GM23248 (cell line): ENCODE data around the gene EMP2. TPM values are rescaled to one million over a fixed set of nuclear protein-coding genes. Genes with fewer than 3 reads are reported as not detected.

Source experiments
- DNase-seq: peaks from one replicate; pipeline ENCODE4 v3.0.0-alpha.2; 2015
- H2AFZ ChIP-seq: fragments of 200-600 bp; sonication (generic); 2 replicates; pipeline ENCODE4 v1.6.1; 2016; ENCODE audit warnings: antibody characterized with exemption
- H3F3A ChIP-seq: fragments of 200-600 bp; sonication (generic); 2 replicates; pipeline ENCODE4 v1.6.1; 2016; ENCODE audit warnings: mild to moderate bottlenecking, antibody characterized with exemption, mixed run types; ENCODE audit not compliant: insufficient read depth
- H3K27ac ChIP-seq: fragments of 200-600 bp; sonication (generic); 2 replicates; pipeline ENCODE4 v1.5.1; 2016; ENCODE audit warnings: mild to moderate bottlenecking
- H3K27me3 ChIP-seq: fragments of 200-600 bp; sonication (generic); replicated peaks from 2 replicates; pipeline ENCODE4 v1.6.1; 2016; ENCODE audit warnings: mild to moderate bottlenecking; ENCODE audit not compliant: insufficient read depth
- H3K36me3 ChIP-seq: fragments of 200-600 bp; sonication (generic); 2 replicates; pipeline ENCODE4 v1.6.1; 2016; ENCODE audit warnings: low read depth, mild to moderate bottlenecking
- H3K4me1 ChIP-seq: fragments of 200-600 bp; sonication (generic); 2 replicates; pipeline ENCODE4 v1.6.1; 2016; ENCODE audit warnings: mild to moderate bottlenecking; ENCODE audit not compliant: insufficient read depth
- H3K4me2 ChIP-seq: fragments of 200-600 bp; sonication (generic); one replicate; pipeline ENCODE4 v1.6.1; 2016; ENCODE audit warnings: mild to moderate bottlenecking; ENCODE audit not compliant: unreplicated experiment
- H3K4me3 ChIP-seq: fragments of 200-600 bp; sonication (generic); 2 replicates; pipeline ENCODE4 v1.5.1; 2016; ENCODE audit warnings: mild to moderate bottlenecking
- H3K79me2 ChIP-seq: fragments of 200-600 bp; sonication (generic); 2 replicates; pipeline ENCODE4 v1.6.1; 2016; ENCODE audit warnings: mild to moderate bottlenecking; ENCODE audit not compliant: insufficient read depth
- H3K9ac ChIP-seq: fragments of 200-600 bp; sonication (generic); 2 replicates; pipeline ENCODE4 v1.6.1; 2016; ENCODE audit warnings: mild to moderate bottlenecking
- H3K9me2 ChIP-seq: fragments of 200-600 bp; sonication (generic); 2 replicates; pipeline ENCODE4 v1.6.1; 2016; ENCODE audit warnings: mixed run types, mild to moderate bottlenecking, moderate library complexity; ENCODE audit not compliant: insufficient read depth
- H3K9me3 ChIP-seq: fragments of 200-600 bp; sonication (generic); one replicate; pipeline ENCODE4 v1.6.1; 2017; ENCODE audit warnings: low read depth
- H4K20me1 ChIP-seq: fragments of 200-600 bp; sonication (generic); 2 replicates; pipeline ENCODE4 v1.6.0; 2016; ENCODE audit not compliant: insufficient read depth
- EZH2 ChIP-seq: fragments of 200-600 bp; sonication (generic); IDR thresholded peaks from 2 replicates; pipeline ENCODE4 v1.6.1; 2018; ENCODE audit warnings: antibody characterized with exemption, mild to moderate bottlenecking; ENCODE audit not compliant: insufficient read depth, poor library complexity, severe bottlenecking
- EZH2phosphoT487 ChIP-seq: fragments of 200-600 bp; sonication (generic); IDR thresholded peaks from 2 replicates; pipeline ENCODE4 v1.6.1; 2018; ENCODE audit warnings: antibody characterized with exemption, moderate library complexity, mild to moderate bottlenecking, low read depth; ENCODE audit not compliant: insufficient read depth
- WGBS, 2 experiments: methylation state at CpG; one replicate each; pipeline ENCODE4 v1.1.6; 2015 to 2017; ENCODE audit warnings: low lambda C conversion rate in 2 of 2, low coverage in 1 of 2; ENCODE audit errors: missing lambda C conversion rate in 2 of 2; 5-methylcytosine and 5-hydroxymethylcytosine counted together
- in situ Hi-C: fragments of 300-500 bp; cut with MboI; formaldehyde crosslinking; loops from 2 replicates; pipeline ENCODE4 v1.15.0; 2020
- polyA plus RNA-seq: library from polyadenylated mRNA; unstranded; fragments of >200 nt; fragmentation: Nextera tagmentation; extraction: Ambion mirVana; gene quantifications from 2 replicates; pipeline ENCODE4 v1.2.1, GENCODE V29; 2016
- total RNA-seq: library from RNA; depleted of rRNA; stranded (reverse); fragments of >200 nt; shearing (Covaris generic); gene quantifications from 2 replicates; pipeline ENCODE4 v1.2.3, GENCODE V29; 2014

EMP2 gene
- total and polyA plus RNA-seq, 2 experiments from 2014 or later, result 26.0 to 73.7 TPM

GRCh38 chr16:10494343-10495030 is 85.9 kb downstream of the EMP2 start:
- H3K4me3 ChIP-seq, result no peak overlapping the region
- TF ChIP-seq EZH2phosphoT487 (no peak), EZH2 (no peak)
- no peaks in the 10 kb centered on the region for H3K27me3 ChIP-seq
- H3F3A ChIP-seq, result no peaks in the 10 kb centered on the region
- no peak overlapping the region for H3K4me2 ChIP-seq
- in situ Hi-C loops, result loop anchor here (25.0 kb wide), 1 partner anchor 232 kb away; no protein-coding TSS in a partner anchor
- H3K9me3 ChIP-seq, result no peaks in the 10 kb centered on the region
- H3K79me2 ChIP-seq, result no peaks in the 10 kb centered on the region
- no peak overlapping the region for H3K27ac ChIP-seq
- WGBS, 2 experiments, result 70 to 71% methylated on average over 5 of the region's 5 CpGs
- H2AFZ ChIP-seq, result no peak overlapping the region
- H3K4me1 ChIP-seq, result peaks cover 7% of the 10 kb centered on the region; the same call in 1 of the 2 replicates
- no peaks in the 10 kb centered on the region for H3K36me3 ChIP-seq
- no peaks in the 10 kb centered on the region for H4K20me1 ChIP-seq
- no peaks in the 10 kb centered on the region for H3K9me2 ChIP-seq
- H3K9ac ChIP-seq, result no peak overlapping the region
- DNase-seq, result no peak

GRCh38 chr16:10493276-10493675 is 87.1 kb downstream of the EMP2 start:
- Histone ChIP-seq H3K4me2 (no peak overlapping the region), H3K27me3 (no peaks in the 10 kb centered on the region), H3K27ac (no peak overlapping the region), H3K4me3 (no peak overlapping the region), H4K20me1 (no peaks in the 10 kb centered on the region), H3K36me3 (no peaks in the 10 kb centered on the region), H3K4me1 (peaks cover 7% of the 10 kb centered on the region; the same call in 1 of the 2 replicates), H3K9ac (no peak overlapping the region), H3K9me2 (no peaks in the 10 kb centered on the region), H3F3A (no peaks in the 10 kb centered on the region), H3K9me3 (no peaks in the 10 kb centered on the region), H3K79me2 (no peaks in the 10 kb centered on the region), H2AFZ (no peak overlapping the region)
- in situ Hi-C loops, result loop anchor here (25.0 kb wide), 1 partner anchor 231 kb away; no protein-coding TSS in a partner anchor
- no peak for DNase-seq
- TF ChIP-seq EZH2, result no peak
- no peak for TF ChIP-seq EZH2phosphoT487
- 91 to 93% methylated on average over 8 of the region's 8 CpGs for WGBS, 2 experiments

- no peaks in the 10 kb centered on the region for H3K9me2 ChIP-seq
- H2AFZ ChIP-seq, result no peak overlapping the region
- no peaks in the 10 kb centered on the region for H4K20me1 ChIP-seq
- H3K79me2 ChIP-seq, result no peaks in the 10 kb centered on the region
- H3F3A ChIP-seq, result no peaks in the 10 kb centered on the region
- H3K9me3 ChIP-seq, result no peaks in the 10 kb centered on the region
- no peaks in the 10 kb centered on the region for H3K36me3 ChIP-seq
- H3K9ac ChIP-seq, result no peak overlapping the region
- no peaks in the 10 kb centered on the region for H3K27me3 ChIP-seq
- in situ Hi-C loops, result loop anchor here (25.0 kb wide), 1 partner anchor 228 kb away; no protein-coding TSS in a partner anchor
- H3K27ac ChIP-seq, result no peak overlapping the region
- TF ChIP-seq EZH2phosphoT487, result no peak
- TF ChIP-seq EZH2, result no peak
- 0% methylated on average over 1 of the region's 1 CpG for WGBS, 2 experiments
- DNase-seq, result peak; percentile 38
- no peak overlapping the region for H3K4me3 ChIP-seq
- H3K4me2 ChIP-seq, result no peak overlapping the region
- H3K4me1 ChIP-seq, result peaks cover 7% of the 10 kb centered on the region; the same call in 1 of the 2 replicates
Measured at GRCh38 chr16:10490141-10490540, 90.3 kb downstream of the EMP2 start.

- Histone ChIP-seq H3K79me2 (no peaks in the 10 kb centered on the region), H3K9ac (no peak overlapping the region), H3K9me2 (no peaks in the 10 kb centered on the region), H3K27me3 (no peaks in the 10 kb centered on the region), H3K36me3 (no peaks in the 10 kb centered on the region), H4K20me1 (no peaks in the 10 kb centered on the region), H3K4me2 (no peak overlapping the region), H3K9me3 (no peaks in the 10 kb centered on the region), H3K27ac (no peak overlapping the region), H2AFZ (no peak overlapping the region), H3F3A (no peaks in the 10 kb centered on the region), H3K4me3 (no peak overlapping the region), H3K4me1 (peaks cover 7% of the 10 kb centered on the region; the same call in 1 of the 2 replicates)
- DNase-seq, result no peak
- 87 to 89% methylated on average over 12 of the region's 12 CpGs for WGBS, 2 experiments
- TF ChIP-seq EZH2 (no peak), EZH2phosphoT487 (no peak)
- in situ Hi-C loops, result loop anchor here (25.0 kb wide), 1 partner anchor 224 kb away; no protein-coding TSS in a partner anchor
Measured at GRCh38 chr16:10485698-10486382, 94.6 kb downstream of the EMP2 start.
